Measurements from ENCODE around the gene C19orf81.

DNA sequence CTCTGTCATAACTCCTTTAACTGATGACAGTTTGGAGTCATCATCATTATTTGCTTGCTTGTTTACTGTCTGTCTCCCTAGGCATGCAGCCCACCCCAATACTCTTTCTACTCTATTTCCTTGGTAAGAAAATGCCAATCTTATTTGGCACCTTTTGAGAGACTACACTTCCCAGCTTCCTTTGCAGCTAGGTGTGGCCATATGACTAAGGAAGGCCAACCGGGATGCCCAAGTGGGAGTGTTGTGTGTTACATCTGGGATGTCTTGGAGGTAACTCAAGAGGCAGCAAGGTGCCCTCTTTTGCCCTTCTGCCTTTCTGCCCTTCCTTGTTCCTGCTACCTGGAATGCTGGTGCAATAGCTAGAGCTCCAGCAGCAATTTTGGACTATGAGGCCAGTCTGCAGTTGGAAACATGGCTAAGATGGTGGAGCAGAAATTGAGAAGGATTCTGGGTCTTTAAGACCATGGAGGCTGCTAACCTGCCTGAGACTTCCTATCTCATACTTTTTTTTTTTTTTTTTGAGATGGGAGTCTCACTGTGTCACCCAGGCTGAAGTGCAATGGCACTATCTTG is 27.5 kb downstream of the C19orf81 start:
- TF ChIP-seq EZH2 (IDR thresholded peaks at IDR 0.05; ENCODE audit: borderline replicate concordance, insufficient read depth, low read length, poor library complexity, severe bottlenecking) (no peak), REST (IDR thresholded peaks at IDR 0.05; ENCODE audit: borderline replicate concordance) (no peak), CTCF (IDR thresholded peaks at IDR 0.05; ENCODE audit: poor library complexity, severe bottlenecking) (no peak), EP300 (conservative IDR thresholded peaks at IDR 0.05; ENCODE audit: poor library complexity, severe bottlenecking) (no peak), POLR2AphosphoS5 (IDR thresholded peaks at IDR 0.05) (no peak)
